Activated CD8-positive, alpha-beta T cell treated with anti-CD3 and anti-CD28 coated beads for 36 hours (primary cell): Measurements from ENCODE around the gene RASL10A. TPM values are rescaled to one million over a fixed set of nuclear protein-coding genes. Genes with fewer than 3 reads are reported as not detected.

ENCODE experiments used
- ATAC-seq: fragments of 200-7000 bp; cut with Tn5 transposase; one replicate; pipeline ENCODE4 v1.10.0; 2021; ENCODE audit warnings: mild to moderate bottlenecking, moderate library complexity
- CTCF ChIA-PET: fragments of 350-600 bp; sonication (Branson Sonifier 250); formaldehyde crosslinking; loops from one replicate; lab custom pipeline; 2021; ENCODE audit warnings: antibody characterized with exemption; lab: Charles Lee
- POLR2A ChIA-PET: fragments of 350-600 bp; sonication (Branson Sonifier 250); formaldehyde crosslinking; loops from one replicate; lab custom pipeline; 2021; ENCODE audit warnings: antibody characterized with exemption; lab: Charles Lee
- DNase-seq: peaks from one replicate; pipeline ENCODE4 v3.0.0-alpha.2; 2020
- H3K27ac Mint-ChIP-seq: one replicate; pipeline ENCODE4 v1.8.0; 2021; ENCODE audit warnings: mild to moderate bottlenecking, mixed read lengths
- H3K27me3 Mint-ChIP-seq: one replicate; pipeline ENCODE4 v1.8.0; 2021; ENCODE audit warnings: mixed read lengths
- H3K36me3 Mint-ChIP-seq: one replicate; pipeline ENCODE4 v1.8.0; 2021; ENCODE audit warnings: low read depth, mixed read lengths
- H3K4me1 Mint-ChIP-seq: one replicate; pipeline ENCODE4 v1.8.0; 2021; ENCODE audit warnings: low read depth, mixed read lengths
- H3K4me3 Mint-ChIP-seq: one replicate; pipeline ENCODE4 v1.8.0; 2021; ENCODE audit warnings: mild to moderate bottlenecking, moderate library complexity, mixed read lengths
- H3K9me3 Mint-ChIP-seq: one replicate; pipeline ENCODE4 v1.8.0; 2021; ENCODE audit warnings: mixed read lengths
- intact Hi-C: fragments of 100-400 bp; cut with micrococcal nuclease; formaldehyde crosslinking; loops from one replicate; pipeline ENCODE4 v1.10.0; 2022
- total RNA-seq, 2 experiments: library from RNA; stranded (reverse); gene quantifications; one replicate each; pipeline ENCODE4 v1.2.3, GENCODE V29; 2021
- TF ChIP-seq, protein P1 (sequence below): fragments of 200-600 bp; IDR thresholded peaks from one replicate; pipeline ENCODE4 v1.8.0; 2022; ENCODE audit warnings: antibody characterized with exemption, mild to moderate bottlenecking

RASL10A gene
- total RNA-seq, 2 experiments from 2014 or later: 0.56 TPM; not detected in 1

DNA sequence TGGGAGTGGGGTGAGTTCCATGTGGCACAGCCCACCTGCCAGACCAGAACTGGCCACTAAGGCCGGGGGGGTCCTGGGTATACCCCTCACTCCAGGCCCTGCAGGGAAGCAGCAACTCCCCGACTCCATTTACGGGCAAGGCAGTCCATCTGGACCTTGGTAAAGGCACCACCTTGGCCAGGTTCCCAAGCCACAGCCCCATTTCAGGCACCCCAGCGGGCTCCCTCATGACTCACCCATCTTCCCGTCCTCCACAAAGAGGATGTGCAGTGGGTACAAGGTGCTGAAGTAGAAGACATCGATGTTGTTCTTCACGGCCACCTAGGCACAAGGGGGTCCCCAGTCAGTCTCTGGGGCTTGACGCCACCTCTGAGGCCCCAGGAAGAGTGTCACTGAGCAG lies 15.7 kb upstream of the RASL10A start:
- ChIA-PET POLR2A (no interaction called here), CTCF (no interaction called here)
- DNase-seq (no peak), ATAC-seq (no peak)
- H3K36me3 Mint-ChIP-seq: peaks cover 5% of the 10 kb centered on the region
- no peaks in the 10 kb centered on the region for H3K4me1 Mint-ChIP-seq
- H3K4me3 Mint-ChIP-seq: no peak overlapping the region
- no peaks in the 10 kb centered on the region for H3K9me3 Mint-ChIP-seq
- H3K27me3 Mint-ChIP-seq: no peaks in the 10 kb centered on the region
- no peak overlapping the region for H3K27ac Mint-ChIP-seq
- TF ChIP-seq, protein P1, sequence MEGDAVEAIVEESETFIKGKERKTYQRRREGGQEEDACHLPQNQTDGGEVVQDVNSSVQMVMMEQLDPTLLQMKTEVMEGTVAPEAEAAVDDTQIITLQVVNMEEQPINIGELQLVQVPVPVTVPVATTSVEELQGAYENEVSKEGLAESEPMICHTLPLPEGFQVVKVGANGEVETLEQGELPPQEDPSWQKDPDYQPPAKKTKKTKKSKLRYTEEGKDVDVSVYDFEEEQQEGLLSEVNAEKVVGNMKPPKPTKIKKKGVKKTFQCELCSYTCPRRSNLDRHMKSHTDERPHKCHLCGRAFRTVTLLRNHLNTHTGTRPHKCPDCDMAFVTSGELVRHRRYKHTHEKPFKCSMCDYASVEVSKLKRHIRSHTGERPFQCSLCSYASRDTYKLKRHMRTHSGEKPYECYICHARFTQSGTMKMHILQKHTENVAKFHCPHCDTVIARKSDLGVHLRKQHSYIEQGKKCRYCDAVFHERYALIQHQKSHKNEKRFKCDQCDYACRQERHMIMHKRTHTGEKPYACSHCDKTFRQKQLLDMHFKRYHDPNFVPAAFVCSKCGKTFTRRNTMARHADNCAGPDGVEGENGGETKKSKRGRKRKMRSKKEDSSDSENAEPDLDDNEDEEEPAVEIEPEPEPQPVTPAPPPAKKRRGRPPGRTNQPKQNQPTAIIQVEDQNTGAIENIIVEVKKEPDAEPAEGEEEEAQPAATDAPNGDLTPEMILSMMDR: no peak
- intact Hi-C loops: no loop called here

DNA sequence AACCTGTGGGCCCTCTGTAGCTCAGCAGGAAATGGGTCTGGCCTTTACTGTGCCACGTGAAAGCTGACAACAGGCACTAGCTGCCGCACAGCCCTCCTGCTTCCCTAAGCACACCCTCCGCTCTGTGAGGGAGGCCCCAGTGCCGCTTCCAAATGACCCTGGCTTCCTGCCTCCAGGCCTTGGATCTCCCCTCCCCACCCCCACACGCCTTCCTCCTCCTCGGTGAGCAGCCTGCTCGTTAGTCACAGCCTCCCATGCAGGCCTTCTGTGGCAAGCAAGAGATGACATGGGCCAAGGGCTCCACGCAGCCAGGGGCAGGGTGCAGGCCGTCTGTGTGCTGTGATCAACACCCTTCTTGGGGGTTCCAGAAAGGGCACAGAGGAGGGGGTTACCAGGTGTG lies 15.3 kb upstream of the RASL10A start:
- ChIA-PET CTCF (no interaction called here), POLR2A (no interaction called here)
- intact Hi-C loops: no loop called here
- H3K9me3 Mint-ChIP-seq: no peaks in the 10 kb centered on the region
- H3K4me3 Mint-ChIP-seq: no peak overlapping the region
- DNase-seq (no peak), ATAC-seq (no peak)
- peaks cover 5% of the 10 kb centered on the region for H3K36me3 Mint-ChIP-seq
- no peak overlapping the region for H3K27ac Mint-ChIP-seq
- no peaks in the 10 kb centered on the region for H3K4me1 Mint-ChIP-seq
- no peaks in the 10 kb centered on the region for H3K27me3 Mint-ChIP-seq
- TF ChIP-seq, protein P1: no peak

DNA sequence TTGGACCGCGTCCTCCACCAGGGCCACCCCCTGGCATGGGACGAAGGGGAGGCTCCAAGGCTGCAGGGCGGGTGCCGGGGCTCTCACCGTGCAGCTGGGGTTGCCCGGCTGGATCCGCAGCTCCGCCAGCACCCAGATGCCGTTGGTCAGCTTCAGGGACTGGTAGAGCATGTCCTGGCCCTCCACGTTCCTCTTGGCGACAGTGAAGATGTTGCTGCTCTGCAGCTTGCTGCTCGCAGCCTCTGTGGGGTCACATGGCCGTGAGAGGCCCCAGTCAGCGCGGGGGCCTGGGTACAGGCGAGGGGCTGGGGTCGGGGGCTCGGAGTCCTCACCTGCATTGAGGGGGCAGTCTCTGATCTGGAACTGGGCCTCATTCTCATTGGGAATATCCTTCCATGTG lies 14.8 kb upstream of the RASL10A start:
- TF ChIP-seq, protein P1: no peak
- Mint-ChIP-seq H3K4me1 (no peaks in the 10 kb centered on the region), H3K36me3 (peaks cover 5% of the 10 kb centered on the region), H3K27ac (no peak overlapping the region), H3K4me3 (no peak overlapping the region), H3K9me3 (no peaks in the 10 kb centered on the region), H3K27me3 (no peaks in the 10 kb centered on the region)
- intact Hi-C loops: no loop called here
- POLR2A ChIA-PET: interaction anchor here (0.5 kb wide), 1 partner anchor 25 kb away, joined by 6 read pairs; no protein-coding TSS in a partner anchor
- DNase-seq: no peak
- no peak for ATAC-seq
- CTCF ChIA-PET: no interaction called here

DNA sequence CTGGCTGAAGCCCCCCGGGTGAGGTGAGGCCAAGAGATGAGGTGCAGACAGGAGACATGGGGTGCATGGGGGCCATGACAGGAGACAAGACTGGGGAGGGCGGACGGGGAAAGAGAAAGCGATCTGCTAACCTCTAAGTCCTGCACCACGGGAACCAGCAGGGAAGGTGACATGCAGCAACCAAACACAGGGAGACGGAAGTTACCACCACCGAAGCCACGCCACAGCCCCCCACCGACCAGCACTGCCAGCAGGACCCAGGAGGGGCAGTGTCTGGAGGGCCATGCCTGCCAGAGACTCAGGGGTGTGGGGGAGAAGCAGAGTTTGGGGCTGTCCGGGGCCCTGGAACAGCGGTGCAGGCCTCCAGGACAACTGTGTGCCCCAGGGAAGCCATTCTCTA lies 14.1 kb upstream of the RASL10A start:
- CTCF ChIA-PET: no interaction called here

DNA sequence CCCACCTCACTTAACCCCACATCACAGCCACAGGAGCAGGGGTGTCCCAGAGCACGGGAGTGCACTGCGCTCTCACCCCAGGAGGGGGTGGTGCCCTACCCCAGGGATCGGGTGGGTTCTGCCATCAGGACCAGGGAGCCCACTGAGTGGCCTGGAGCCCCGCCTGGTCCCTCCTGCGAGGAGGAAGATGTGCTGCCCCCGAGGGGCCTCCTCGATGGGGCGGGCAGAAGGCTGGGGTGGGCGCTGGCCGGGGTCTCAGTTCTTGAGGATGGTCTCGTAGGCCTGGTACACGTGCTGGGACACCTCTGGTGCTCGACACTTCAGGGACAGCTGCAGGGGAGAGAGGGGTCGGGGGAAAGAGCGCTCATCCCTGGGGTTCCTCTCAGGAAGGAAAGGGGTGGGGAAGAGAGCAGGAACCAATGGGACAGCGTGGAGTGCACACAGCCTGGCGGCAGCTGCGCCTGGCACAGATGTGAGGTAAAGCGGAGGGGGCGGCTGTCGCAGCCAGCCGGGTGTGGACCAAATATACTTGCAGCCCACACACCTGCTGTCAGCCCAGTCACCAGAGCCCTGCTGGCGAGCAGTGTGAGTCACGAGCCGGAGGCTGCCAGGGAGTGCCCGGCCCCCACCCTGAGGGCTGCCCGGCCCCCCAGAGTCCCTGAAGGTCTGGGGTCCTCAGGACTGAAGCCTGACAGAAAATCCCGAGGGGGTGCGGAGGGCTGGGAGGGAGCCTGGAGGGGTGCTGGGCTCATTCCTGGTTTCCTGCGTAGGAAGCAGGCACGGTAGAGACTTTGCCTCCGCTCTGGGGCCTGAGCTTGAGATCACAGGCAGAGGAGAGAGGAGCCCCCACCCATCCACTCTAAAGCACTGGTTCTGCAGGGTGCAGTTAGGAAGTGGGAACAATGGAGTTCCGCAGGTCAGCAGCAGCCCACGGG lies 13.3 kb upstream of the RASL10A start:
- ChIA-PET POLR2A (no interaction called here), CTCF (no interaction called here)
- H3K36me3 Mint-ChIP-seq: peaks cover 3% of the 10 kb centered on the region
- DNase-seq (no peak), ATAC-seq (no peak)
- no peaks in the 10 kb centered on the region for H3K9me3 Mint-ChIP-seq
- no peak overlapping the region for H3K4me3 Mint-ChIP-seq
- no peaks in the 10 kb centered on the region for H3K4me1 Mint-ChIP-seq
- intact Hi-C loops: no loop called here
- TF ChIP-seq, protein P1: no peak
- no peaks in the 10 kb centered on the region for H3K27me3 Mint-ChIP-seq
- H3K27ac Mint-ChIP-seq: no peak overlapping the region

More for the DNA sequence above, 14.1 kb upstream of the RASL10A start:
- Mint-ChIP-seq H3K27ac (no peak overlapping the region), H3K4me3 (no peak overlapping the region), H3K4me1 (no peaks in the 10 kb centered on the region), H3K36me3 (peaks cover 5% of the 10 kb centered on the region), H3K27me3 (no peaks in the 10 kb centered on the region), H3K9me3 (no peaks in the 10 kb centered on the region)
- no peak for ATAC-seq
- TF ChIP-seq, protein P1: no peak
- POLR2A ChIA-PET: no interaction called here
- intact Hi-C loops: no loop called here
- DNase-seq: no peak
